H1 (cell line): ENCODE results near the gene CCNG2.

Experiments used
- CTCF ChIP-seq, 3 experiments: IDR thresholded peaks; 1 replicate in 2 of 3; 2 replicates in 1 of 3; pipeline versions ENCODE4 v1.5.1 to v1.6.1; 2011; ENCODE audit warnings: low read length in 3 of 3, mild to moderate bottlenecking in 3 of 3, inconsistent platforms in 2 of 3, low read depth in 1 of 3, moderate library complexity in 1 of 3; ENCODE audit not compliant: insufficient read depth in 1 of 3; ENCODE audit errors: control extremely low read depth in 1 of 3
- EGR1 ChIP-seq: IDR thresholded peaks from 2 replicates; pipeline ENCODE4 v1.6.1; 2011; ENCODE audit warnings: low read depth, low read length, borderline replicate concordance
- EZH2 ChIP-seq: fragments of 200-600 bp; sonication (generic); IDR thresholded peaks from 2 replicates; pipeline ENCODE4 v1.7.1; 2012; ENCODE audit warnings: low read depth, mild to moderate bottlenecking, moderate library complexity, low read length, inconsistent platforms; ENCODE audit not compliant: severe bottlenecking
- HDAC2 ChIP-seq, 2 experiments: fragments of 300-600 bp in 1 of 2; sonication (generic) in 1 of 2; IDR thresholded peaks; 2 replicates each; pipeline ENCODE4 v1.6.1; 2011 to 2012; ENCODE audit warnings: low read depth in 2 of 2, low read length in 2 of 2, mild to moderate bottlenecking in 2 of 2, moderate library complexity in 2 of 2, borderline replicate concordance in 1 of 2, inconsistent platforms in 1 of 2
- JUND ChIP-seq: IDR thresholded peaks from 2 replicates; pipeline ENCODE4 v1.6.1; 2011; ENCODE audit warnings: mild to moderate bottlenecking, improper control_type of control experiment, low read length
- MAX ChIP-seq: IDR thresholded peaks from 2 replicates; pipeline ENCODE4 v1.6.1; 2012; ENCODE audit warnings: inconsistent platforms
- POLR2A ChIP-seq, 2 experiments: IDR thresholded peaks; 1 replicate in 1 of 2; 2 replicates in 1 of 2; pipeline ENCODE4 v1.6.1; 2011; ENCODE audit warnings: low read depth in 2 of 2, low read length in 2 of 2, mild to moderate bottlenecking in 2 of 2; ENCODE audit errors: control extremely low read depth in 1 of 2
- TEAD4 ChIP-seq: IDR thresholded peaks from 2 replicates; pipeline ENCODE4 v1.6.1; 2012; ENCODE audit warnings: low read depth, low read length, inconsistent platforms, mixed read lengths

- TF ChIP-seq EZH2 (no peak), HDAC2 (IDR thresholded peaks at IDR 0.05; ENCODE audit: borderline replicate concordance in 1 of 2, low read depth in 2 of 2, low read length in 2 of 2) (no peak), MAX (no peak), CTCF (IDR thresholded peaks at IDR 0.05; ENCODE audit: control extremely low read depth in 1 of 3, insufficient read depth in 1 of 3, low read depth in 1 of 3, low read length in 3 of 3) (no peak), TEAD4 (no peak), POLR2A (IDR thresholded peaks at IDR 0.05; ENCODE audit: control extremely low read depth in 1 of 2, low read depth in 2 of 2, low read length in 2 of 2) (no peak), JUND (no peak), EGR1 (no peak)
Measured at GRCh38 chr4:77154761-77155499, 2.1 kb upstream of the CCNG2 start.
